Osteocyte (in vitro differentiated cells): ENCODE measurements around the gene GARNL3. TPM values are rescaled to one million over a fixed set of nuclear protein-coding genes. Genes with fewer than 3 reads are reported as not detected.

ENCODE experiments used
- DNase-seq: peaks from one replicate; pipeline ENCODE4 v3.0.0; 2021; ENCODE audit warnings: mixed read lengths; ENCODE audit not compliant: unreplicated experiment; ENCODE audit errors: extremely low spot score
- H3K27ac Mint-ChIP-seq: one replicate; pipeline ENCODE4 v1.8.0; 2021; ENCODE audit warnings: mild to moderate bottlenecking, mixed read lengths; ENCODE audit not compliant: unreplicated experiment
- H3K27me3 Mint-ChIP-seq: one replicate; pipeline ENCODE4 v1.8.0; 2021; ENCODE audit warnings: mixed read lengths; ENCODE audit not compliant: unreplicated experiment
- H3K36me3 Mint-ChIP-seq: one replicate; pipeline ENCODE4 v1.8.0; 2021; ENCODE audit warnings: mixed read lengths; ENCODE audit not compliant: unreplicated experiment
- H3K4me1 Mint-ChIP-seq: one replicate; pipeline ENCODE4 v1.8.0; 2021; ENCODE audit warnings: mixed read lengths; ENCODE audit not compliant: unreplicated experiment
- H3K4me3 Mint-ChIP-seq: one replicate; pipeline ENCODE4 v1.8.0; 2021; ENCODE audit warnings: mild to moderate bottlenecking, moderate library complexity, mixed read lengths; ENCODE audit not compliant: unreplicated experiment
- H3K9me3 Mint-ChIP-seq: one replicate; pipeline ENCODE4 v1.8.0; 2021; ENCODE audit warnings: mixed read lengths; ENCODE audit not compliant: unreplicated experiment
- CTCF ChIP-seq: fragments of 200-600 bp; sonication (generic); IDR thresholded peaks from 2 replicates; pipeline ENCODE4 v1.5.0; 2021; ENCODE audit warnings: antibody characterized with exemption, mild to moderate bottlenecking, moderate library complexity
- total RNA-seq: library from RNA; stranded (reverse); gene quantifications from 2 replicates; pipeline ENCODE4 v1.2.1, GENCODE V29; 2021

GARNL3 gene
- total RNA-seq, 1 donor from 2014 or later = 6.0 TPM

- H3K4me3 Mint-ChIP-seq = peak overlapping the region; percentile 11
- no peak for TF ChIP-seq CTCF
- no peaks in the 10 kb centered on the region for H3K9me3 Mint-ChIP-seq
- no peaks in the 10 kb centered on the region for H3K27me3 Mint-ChIP-seq
- H3K4me1 Mint-ChIP-seq = peaks cover 36% of the 10 kb centered on the region
- peaks cover 17% of the 10 kb centered on the region for H3K36me3 Mint-ChIP-seq
- DNase-seq = no peak
- H3K27ac Mint-ChIP-seq = no peak overlapping the region
Measured at GRCh38 chr9:127426756-127427155, 162.2 kb downstream of the GARNL3 start.

GRCh38 chr9:127428348-127428747 lies 163.8 kb downstream of the GARNL3 start:
- Mint-ChIP-seq H3K4me1 (peaks cover 24% of the 10 kb centered on the region), H3K9me3 (no peaks in the 10 kb centered on the region), H3K36me3 (peaks cover 20% of the 10 kb centered on the region), H3K27ac (no peak overlapping the region), H3K4me3 (no peak overlapping the region), H3K27me3 (no peaks in the 10 kb centered on the region)
- no peak for DNase-seq
- no peak for TF ChIP-seq CTCF

- TF ChIP-seq CTCF = no peak
- H3K27me3 Mint-ChIP-seq = no peaks in the 10 kb centered on the region
- H3K36me3 Mint-ChIP-seq = peaks cover 40% of the 10 kb centered on the region
- H3K4me3 Mint-ChIP-seq = no peak overlapping the region
- no peak for DNase-seq
- no peaks in the 10 kb centered on the region for H3K9me3 Mint-ChIP-seq
- peaks cover 13% of the 10 kb centered on the region for H3K4me1 Mint-ChIP-seq
- H3K27ac Mint-ChIP-seq = no peak overlapping the region
Measured at GRCh38 chr9:127430415-127430814, 165.8 kb downstream of the GARNL3 start.

GRCh38 chr9:127437497-127438264 lies 173.1 kb downstream of the GARNL3 start:
- no peak overlapping the region for H3K27ac Mint-ChIP-seq
- DNase-seq = no peak
- no peaks in the 10 kb centered on the region for H3K27me3 Mint-ChIP-seq
- H3K9me3 Mint-ChIP-seq = no peaks in the 10 kb centered on the region
- peaks cover 60% of the 10 kb centered on the region for H3K36me3 Mint-ChIP-seq
- no peaks in the 10 kb centered on the region for H3K4me1 Mint-ChIP-seq
- peak; percentile 25 for TF ChIP-seq CTCF
- H3K4me3 Mint-ChIP-seq = no peak overlapping the region

GRCh38 chr9:127438394-127438793 lies 173.8 kb downstream of the GARNL3 start:
- H3K9me3 Mint-ChIP-seq = no peaks in the 10 kb centered on the region
- no peak overlapping the region for H3K27ac Mint-ChIP-seq
- H3K4me3 Mint-ChIP-seq = no peak overlapping the region
- no peak for DNase-seq
- H3K36me3 Mint-ChIP-seq = peaks cover 58% of the 10 kb centered on the region
- no peaks in the 10 kb centered on the region for H3K4me1 Mint-ChIP-seq
- H3K27me3 Mint-ChIP-seq = no peaks in the 10 kb centered on the region
- TF ChIP-seq CTCF = no peak

Other genes with a start within 250 kb of the GARNL3 start
- 34.8 and 40.0 TPM in 2 replicates for gene ANGPTL2, start 142.1 kb upstream of the GARNL3 start, total RNA-seq
- 18.2 and 18.7 TPM in 2 replicates for gene SLC2A8, start 132.4 kb downstream of the GARNL3 start, total RNA-seq
- 9.0 and 11.5 TPM in 2 replicates for gene ZNF79, start 159.6 kb downstream of the GARNL3 start, total RNA-seq
- gene RPL12, start 186.6 kb downstream of the GARNL3 start, total RNA-seq = 1,078 and 1,108 TPM in 2 replicates
- 23.5 and 26.0 TPM in 2 replicates for gene LRSAM1, start 186.7 kb downstream of the GARNL3 start, total RNA-seq